Stimulated activated CD4-positive, alpha-beta T cell treated with anti-CD3 and anti-CD28 coated beads, Interleukin-4, amount 100 ng/mL, for 1 hour (primary cell): ENCODE measurements around the gene EPS15.
"Not testable (repeated sequence)": the region's sequence is repeated elsewhere in the genome, so short reads cannot be mapped to it uniquely, and the experiment has no call there.

Experiments
- DNase-seq: peaks from one replicate; pipeline ENCODE4 v3.0.0-alpha.2; 2020

EPS15 gene

GRCh38 chr1:51519048-51519864 lies at the start of gene EPS15:
EPS15 (minus strand) TSS chr1:51519266; CDS start chr1:51519231, 35 bp downstream.
- DNase-seq = peak; percentile 89

GRCh38 chr1:51568231-51568935 lies 49.3 kb upstream of the EPS15 start:
- DNase-seq = no peak

DNA sequence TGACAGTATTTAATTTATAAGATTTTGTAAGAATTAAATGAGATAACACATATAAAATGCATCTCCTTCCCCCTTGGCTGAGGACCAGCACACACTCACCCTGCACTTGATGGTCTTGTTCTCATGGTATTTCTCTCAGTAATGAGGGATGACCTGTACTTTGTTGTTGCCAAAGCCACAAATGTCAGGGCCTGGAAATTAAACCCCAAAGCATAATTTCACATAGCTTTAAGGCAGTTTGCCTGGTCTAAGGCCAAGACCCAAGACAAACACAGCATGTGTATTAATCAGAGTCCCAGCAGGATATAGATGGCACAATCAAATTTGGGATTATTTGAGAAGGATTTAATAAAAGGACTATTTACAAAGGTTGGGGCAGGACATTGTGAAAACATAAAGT lies 48.6 kb upstream of the EPS15 start:
- DNase-seq = no peak

GRCh38 chr1:51566260-51566659 lies 47.2 kb upstream of the EPS15 start:
- no peak for DNase-seq

DNA sequence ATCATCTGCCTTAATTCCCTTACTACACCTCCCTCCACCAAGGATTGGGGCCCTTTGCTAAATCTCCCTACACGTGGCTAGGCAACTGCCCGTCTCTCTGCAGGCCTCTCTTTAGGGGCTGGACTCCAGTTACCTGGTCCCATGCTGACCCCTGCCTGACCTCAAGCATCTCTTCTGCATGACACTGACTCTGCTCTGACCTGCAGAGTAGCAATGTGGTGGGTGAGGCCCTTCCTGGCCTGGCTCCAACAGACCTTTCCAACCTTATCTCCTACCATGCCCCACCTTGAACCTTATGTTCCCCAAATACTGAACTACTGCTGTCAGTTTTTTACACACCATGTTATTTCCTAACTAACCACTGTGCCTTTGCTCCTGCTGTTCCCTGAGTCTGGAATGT lies 45.9 kb upstream of the EPS15 start:
- DNase-seq = no peak

GRCh38 chr1:51564124-51564523 lies 45.1 kb upstream of the EPS15 start:
- DNase-seq = no peak

- no peak for DNase-seq
Observed at GRCh38 chr1:51561702-51562101, 42.6 kb upstream of the EPS15 start.

DNA sequence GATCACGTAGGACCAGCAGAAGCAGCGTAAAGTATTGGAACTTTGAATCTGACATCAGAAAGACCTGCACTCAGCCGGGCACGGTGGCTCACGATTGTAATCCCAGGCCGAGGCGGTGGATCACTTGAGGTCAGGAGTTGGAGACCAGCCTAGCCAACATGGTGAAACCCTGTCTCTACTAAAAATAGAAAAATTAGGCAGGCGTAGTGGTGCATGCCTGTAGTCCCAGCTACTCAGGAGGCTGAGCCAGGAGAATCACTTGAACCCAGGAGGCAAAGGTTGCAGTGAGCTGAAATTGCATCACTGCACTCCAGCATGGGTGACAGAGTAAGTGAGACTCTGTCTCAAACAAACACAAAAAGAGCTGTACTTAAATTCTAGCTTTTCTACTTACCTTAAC lies 41.8 kb upstream of the EPS15 start:
- not testable (repeated sequence) for DNase-seq

- DNase-seq = no peak
Observed at GRCh38 chr1:51560034-51560433, 41.0 kb upstream of the EPS15 start.

DNA sequence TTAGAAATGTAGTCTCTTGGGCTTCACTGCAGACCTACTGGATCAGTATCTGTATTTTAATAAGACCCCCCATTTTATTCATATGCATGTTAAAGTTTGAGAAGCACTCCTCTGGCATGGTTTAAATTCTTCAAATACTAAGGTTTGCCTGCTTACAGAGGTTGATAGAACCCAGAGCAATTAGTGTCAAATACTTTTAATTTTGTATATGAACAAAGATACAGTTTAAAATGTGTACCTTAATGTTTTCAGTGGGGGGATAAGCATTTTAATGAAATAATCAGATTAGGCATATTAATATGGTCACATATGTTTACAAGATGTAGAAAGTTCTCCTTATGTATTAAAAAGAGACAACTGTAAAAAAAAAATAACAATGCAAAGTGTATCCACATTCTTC lies 40.4 kb upstream of the EPS15 start:
- no peak for DNase-seq

DNA sequence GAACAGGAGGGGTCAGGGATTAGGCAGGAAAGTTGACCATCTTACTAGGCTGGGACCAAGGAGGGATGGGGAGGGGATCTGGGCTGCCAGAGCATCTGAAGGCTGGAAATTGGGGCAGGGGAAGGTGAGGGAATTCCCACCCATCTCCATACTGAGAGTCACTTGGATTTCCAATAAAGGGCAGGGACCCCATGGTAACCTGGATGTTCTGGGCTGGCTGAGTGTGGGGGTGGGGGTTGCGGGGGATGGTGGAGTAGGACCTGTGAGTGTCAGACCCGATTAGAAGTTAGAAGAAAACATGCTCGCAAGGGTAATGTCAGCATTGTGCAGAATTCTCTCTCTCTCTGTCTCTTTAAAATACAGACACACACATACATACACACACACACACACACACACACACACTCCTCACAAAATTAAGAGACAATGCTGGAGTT lies 40.0 kb upstream of the EPS15 start:
- no peak for DNase-seq

GRCh38 chr1:51558375-51558924 lies 39.4 kb upstream of the EPS15 start:
- no peak for DNase-seq

GRCh38 chr1:51557168-51557567 lies 38.1 kb upstream of the EPS15 start:
- no peak for DNase-seq

GRCh38 chr1:51555866-51556619 lies 37.0 kb upstream of the EPS15 start:
- DNase-seq = no peak

DNA sequence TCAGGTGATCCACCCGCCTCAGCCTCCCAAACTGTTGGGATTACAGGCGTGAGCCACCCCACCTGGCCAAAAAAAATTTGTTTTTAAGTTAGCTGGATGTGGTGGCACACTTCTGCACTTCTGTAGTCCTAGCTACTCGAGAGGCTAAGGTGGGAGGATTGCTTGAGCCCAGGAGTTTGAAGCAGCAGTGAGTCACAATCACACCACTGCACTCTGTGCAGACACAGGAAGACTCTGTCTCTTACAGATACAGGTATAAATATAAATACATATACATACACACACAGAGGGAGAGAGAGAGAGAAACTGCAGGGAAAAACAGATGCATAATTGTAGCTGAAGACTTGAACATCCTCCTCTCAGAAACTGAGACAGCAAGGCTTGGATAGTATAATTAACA lies 34.8 kb upstream of the EPS15 start:
- no peak for DNase-seq

DNA sequence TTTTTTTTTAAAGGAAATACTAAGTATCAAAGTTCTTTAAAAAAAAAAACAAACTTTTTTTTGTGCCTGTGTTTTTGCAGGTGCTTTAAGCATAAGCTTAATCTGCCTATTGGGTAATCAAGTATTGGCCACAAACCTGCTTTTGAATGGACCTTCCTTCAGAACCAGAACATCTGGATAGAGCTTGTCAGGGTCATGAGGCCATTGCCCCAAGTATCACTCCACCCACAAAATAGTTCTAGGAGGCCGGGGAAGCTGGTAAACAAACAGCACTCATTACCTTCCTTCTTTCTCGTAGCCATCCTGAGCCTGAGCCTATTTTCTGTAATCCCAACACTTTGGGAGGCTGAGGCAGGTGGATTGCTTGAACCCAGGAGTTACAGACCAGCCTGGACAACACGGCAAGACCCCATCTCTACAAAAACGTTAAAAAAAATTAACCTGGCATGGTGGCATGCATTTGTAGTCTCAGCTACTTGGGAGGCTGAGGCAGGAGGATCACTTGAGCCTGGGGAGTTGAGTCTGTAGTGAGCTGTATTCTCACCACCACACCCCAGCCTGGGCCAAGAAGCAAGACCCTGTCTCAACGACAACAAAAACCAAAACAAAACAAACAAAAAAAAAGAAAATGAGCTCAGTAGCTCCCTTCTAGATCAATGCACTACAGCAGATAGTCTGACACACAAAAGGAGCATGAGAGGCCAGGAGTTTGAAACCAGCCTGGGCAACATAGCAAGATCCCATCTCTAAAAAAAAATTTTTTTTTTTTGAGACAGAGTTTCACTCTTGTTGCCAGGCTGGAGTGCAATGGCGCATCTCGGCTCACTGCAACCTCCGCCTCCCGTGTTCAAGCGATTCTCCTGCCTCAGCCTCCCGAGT lies 34.1 kb upstream of the EPS15 start:
- no peak for DNase-seq

GRCh38 chr1:51551848-51552296 lies 32.8 kb upstream of the EPS15 start:
- no peak for DNase-seq

DNA sequence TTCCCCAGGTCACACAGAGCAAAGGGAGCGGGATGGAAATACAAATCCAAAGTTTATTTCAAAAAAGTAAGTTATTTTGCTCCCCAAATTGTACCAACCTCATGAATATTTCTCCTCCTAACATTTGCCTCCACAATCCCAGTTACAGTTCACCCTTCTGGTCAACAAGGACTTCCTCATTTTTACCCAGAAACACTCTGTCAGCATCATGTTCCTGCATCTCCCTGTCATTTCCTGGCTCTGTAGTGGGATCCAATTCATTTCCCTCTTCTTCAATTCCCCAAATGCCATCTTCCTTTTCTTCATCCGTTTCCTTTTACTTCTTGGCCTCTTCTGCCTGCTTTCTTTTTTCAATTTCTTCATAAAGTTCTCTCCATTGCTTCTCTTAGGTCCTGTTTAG lies 32.0 kb upstream of the EPS15 start:
- no peak for DNase-seq

GRCh38 chr1:51549901-51550300 lies 30.8 kb upstream of the EPS15 start:
- DNase-seq = no peak

DNA sequence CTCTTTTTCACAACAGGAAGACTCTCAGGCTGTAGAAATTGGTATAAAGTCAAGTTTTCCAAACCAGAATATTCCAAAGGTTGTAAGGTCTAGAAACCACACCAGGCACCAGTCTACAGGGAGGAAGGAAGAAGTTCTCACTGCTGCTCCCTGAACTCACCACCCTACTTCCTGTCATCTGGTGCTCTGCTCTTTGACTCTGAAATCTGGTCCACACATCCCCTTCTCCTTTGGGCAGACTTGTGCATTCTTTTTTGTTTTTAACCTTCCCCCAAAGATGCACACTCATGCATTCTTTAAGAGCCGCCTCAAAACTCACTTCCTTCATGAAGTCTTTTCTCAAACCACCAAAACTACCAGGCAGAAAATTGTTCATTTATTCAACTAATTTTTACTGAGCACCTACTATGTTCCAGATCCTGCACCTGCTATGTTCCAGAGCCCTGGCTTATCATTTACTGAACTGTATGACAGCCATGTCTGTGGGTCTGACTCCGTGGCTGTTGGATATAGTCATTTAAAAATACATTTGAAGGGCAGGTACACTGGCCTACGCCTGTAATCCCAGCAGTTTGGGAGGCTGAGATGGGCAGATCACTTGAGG lies 30.1 kb upstream of the EPS15 start:
- no peak for DNase-seq

- DNase-seq = no peak
Observed at GRCh38 chr1:51543858-51544257, 24.8 kb upstream of the EPS15 start.
